Immature natural killer cell (primary cell): Measurements from ENCODE around the gene PRTFDC1. TPM values are rescaled to one million over a fixed set of nuclear protein-coding genes. Genes with fewer than 3 reads are reported as not detected.
"Not testable (repeated sequence)": the region's sequence is repeated elsewhere in the genome, so short reads cannot be mapped to it uniquely, and the experiment has no call there.

Source experiments
- DNase-seq, 3 donors: peaks; one replicate each; pipeline ENCODE4 v3.0.0; 2022; ENCODE audit warnings: mixed read lengths in 1 of 3
- H3K27ac Mint-ChIP-seq, 6 donors: one replicate each; pipeline ENCODE4 v1.8.0; 2020; ENCODE audit warnings: mixed read lengths in 6 of 6, mild to moderate bottlenecking in 5 of 6, inconsistent platforms in 4 of 6, moderate library complexity in 3 of 6
- H3K27me3 Mint-ChIP-seq, 3 donors: one replicate each; pipeline ENCODE4 v1.8.0; 2020 to 2021; ENCODE audit warnings: low read depth in 3 of 3, mild to moderate bottlenecking in 3 of 3, mixed read lengths in 3 of 3, moderate library complexity in 3 of 3, inconsistent platforms in 1 of 3
- H3K36me3 Mint-ChIP-seq, 3 donors: one replicate each; pipeline ENCODE4 v1.8.0; 2020; ENCODE audit warnings: mixed read lengths in 3 of 3, inconsistent platforms in 2 of 3, mild to moderate bottlenecking in 2 of 3
- H3K4me1 Mint-ChIP-seq, 2 donors: one replicate each; pipeline ENCODE4 v1.8.0; 2020; ENCODE audit warnings: inconsistent platforms in 2 of 2, mild to moderate bottlenecking in 2 of 2, mixed read lengths in 2 of 2, moderate library complexity in 1 of 2
- H3K4me3 Mint-ChIP-seq, 5 donors: one replicate each; pipeline ENCODE4 v1.8.0; 2020; ENCODE audit warnings: mild to moderate bottlenecking in 5 of 5, mixed read lengths in 5 of 5, inconsistent platforms in 3 of 5, moderate library complexity in 3 of 5
- H3K9me3 Mint-ChIP-seq, 6 donors: one replicate each; pipeline ENCODE4 v1.8.0; 2020; ENCODE audit warnings: mild to moderate bottlenecking in 6 of 6, mixed read lengths in 6 of 6, inconsistent platforms in 4 of 6, moderate library complexity in 3 of 6
- polyA plus RNA-seq, 3 donors: library from polyadenylated mRNA; unstranded; fragments of 300-500 nt; fragmentation: Illumina TruSeq; gene quantifications; one replicate each; pipeline ENCODE4 v1.2.3, GENCODE V29; 2021

The PRTFDC1 gene
- polyA plus RNA-seq, 3 donors from 2014 or later, result 0.40 to 1.3 TPM; not detected in 1

- H3K4me3 Mint-ChIP-seq, result no peak overlapping the region
- H3K4me1 Mint-ChIP-seq, result no peaks in the 10 kb centered on the region
- no peaks in the 10 kb centered on the region for H3K9me3 Mint-ChIP-seq
- no peak for DNase-seq
- peaks cover 0 to 5% (median 2%) of the 10 kb centered on the region in 3 donors for H3K27me3 Mint-ChIP-seq
- H3K27ac Mint-ChIP-seq, result no peak overlapping the region
- H3K36me3 Mint-ChIP-seq, result peaks cover 0 to 6% (median 5%) of the 10 kb centered on the region in 3 donors
Observed at GRCh38 chr10:24981161-24981710, 28.8 kb upstream of the PRTFDC1 start.

GRCh38 chr10:24979685-24980084, 27.3 kb upstream of the PRTFDC1 start:
- Mint-ChIP-seq H3K27me3 (peaks cover 0 to 7% (median 2%) of the 10 kb centered on the region in 3 donors), H3K9me3 (no peaks in the 10 kb centered on the region), H3K27ac (no peak overlapping the region), H3K4me3 (no peak overlapping the region), H3K4me1 (no peaks in the 10 kb centered on the region), H3K36me3 (peaks cover 0 to 6% (median 5%) of the 10 kb centered on the region in 3 donors)
- DNase-seq, result no peak

- Mint-ChIP-seq H3K27ac (no peak overlapping the region), H3K27me3 (peaks cover 0 to 4% (median 0%) of the 10 kb centered on the region in 3 donors), H3K4me1 (no peaks in the 10 kb centered on the region), H3K9me3 (no peaks in the 10 kb centered on the region), H3K4me3 (no peak overlapping the region), H3K36me3 (peaks cover 0 to 4% (median 1%) of the 10 kb centered on the region in 3 donors)
- no peak for DNase-seq
Observed at GRCh38 chr10:24974976-24975375, 22.6 kb upstream of the PRTFDC1 start.

- Mint-ChIP-seq H3K4me1 (no peaks in the 10 kb centered on the region), H3K27me3 (peaks cover 0 to 2% (median 0%) of the 10 kb centered on the region in 3 donors), H3K36me3 (peaks cover 0 to 4% (median 0%) of the 10 kb centered on the region in 3 donors), H3K4me3 (no peak overlapping the region), H3K27ac (no peak overlapping the region), H3K9me3 (no peaks in the 10 kb centered on the region)
- DNase-seq, result no peak
Observed at GRCh38 chr10:24973163-24973562, 20.8 kb upstream of the PRTFDC1 start.

- Mint-ChIP-seq H3K36me3 (peaks cover 0 to 4% (median 0%) of the 10 kb centered on the region in 3 donors), H3K27ac (no peak overlapping the region), H3K4me3 (no peak overlapping the region), H3K4me1 (no peaks in the 10 kb centered on the region), H3K27me3 (peaks cover 0 to 2% (median 2%) of the 10 kb centered on the region in 3 donors), H3K9me3 (no peaks in the 10 kb centered on the region)
- no peak for DNase-seq
Observed at GRCh38 chr10:24971374-24971773, 19.0 kb upstream of the PRTFDC1 start.

- Mint-ChIP-seq H3K36me3 (peaks cover 0 to 4% (median 3%) of the 10 kb centered on the region in 3 donors), H3K27me3 (peaks cover 0 to 2% (median 0%) of the 10 kb centered on the region in 3 donors), H3K27ac (no peak overlapping the region)
Observed at GRCh38 chr10:24969841-24970281, 17.5 kb upstream of the PRTFDC1 start.

GRCh38 chr10:24968951-24969350, 16.5 kb upstream of the PRTFDC1 start:
- DNase-seq, result not testable (repeated sequence)

More at GRCh38 chr10:24969841-24970281, 17.5 kb upstream of the PRTFDC1 start:
- no peak for DNase-seq
- Mint-ChIP-seq H3K4me3 (no peak overlapping the region), H3K4me1 (no peaks in the 10 kb centered on the region), H3K9me3 (no peaks in the 10 kb centered on the region)

GRCh38 chr10:24968349-24968748, 15.9 kb upstream of the PRTFDC1 start:
- Mint-ChIP-seq H3K27me3 (peaks cover 0 to 2% (median 0%) of the 10 kb centered on the region in 3 donors), H3K9me3 (no peaks in the 10 kb centered on the region), H3K4me1 (no peaks in the 10 kb centered on the region)

More at GRCh38 chr10:24968951-24969350, 16.5 kb upstream of the PRTFDC1 start:
- H3K9me3 Mint-ChIP-seq, H3K4me1 Mint-ChIP-seq, H3K27me3 Mint-ChIP-seq, H3K27ac Mint-ChIP-seq, H3K4me3 Mint-ChIP-seq, H3K36me3 Mint-ChIP-seq: not testable (repeated sequence)

GRCh38 chr10:24966962-24967481, 14.6 kb upstream of the PRTFDC1 start:
- no peak overlapping the region for H3K4me3 Mint-ChIP-seq

More at GRCh38 chr10:24968349-24968748, 15.9 kb upstream of the PRTFDC1 start:
- Mint-ChIP-seq H3K4me3 (no peak overlapping the region), H3K27ac (no peak overlapping the region), H3K36me3 (peaks cover 0 to 4% (median 3%) of the 10 kb centered on the region in 3 donors)
- DNase-seq, result no peak

GRCh38 chr10:24965051-24965450, 12.6 kb upstream of the PRTFDC1 start:
- H3K4me3 Mint-ChIP-seq, result no peak overlapping the region
- peaks cover 0 to 3% (median 0%) of the 10 kb centered on the region in 3 donors for H3K36me3 Mint-ChIP-seq
- no peaks in the 10 kb centered on the region for H3K4me1 Mint-ChIP-seq
- H3K27me3 Mint-ChIP-seq, result peaks cover 0 to 2% (median 0%) of the 10 kb centered on the region in 3 donors
- no peak overlapping the region for H3K27ac Mint-ChIP-seq
- H3K9me3 Mint-ChIP-seq, result no peaks in the 10 kb centered on the region
- no peak for DNase-seq

More at GRCh38 chr10:24966962-24967481, 14.6 kb upstream of the PRTFDC1 start:
- H3K9me3 Mint-ChIP-seq, result no peaks in the 10 kb centered on the region
- H3K4me1 Mint-ChIP-seq, result no peaks in the 10 kb centered on the region
- H3K27ac Mint-ChIP-seq, result no peak overlapping the region
- H3K27me3 Mint-ChIP-seq, result peaks cover 0 to 2% (median 0%) of the 10 kb centered on the region in 3 donors
- peaks cover 0 to 4% (median 3%) of the 10 kb centered on the region in 3 donors for H3K36me3 Mint-ChIP-seq
- no peak for DNase-seq

GRCh38 chr10:24963521-24964041, 11.2 kb upstream of the PRTFDC1 start:
- Mint-ChIP-seq H3K27ac (no peak overlapping the region), H3K4me3 (no peak overlapping the region)
- no peak for DNase-seq

GRCh38 chr10:24962995-24963394, 10.6 kb upstream of the PRTFDC1 start:
- Mint-ChIP-seq H3K27me3 (peaks cover 0 to 3% (median 0%) of the 10 kb centered on the region in 3 donors), H3K27ac (no peak overlapping the region), H3K9me3 (no peaks in the 10 kb centered on the region), H3K36me3 (peaks cover 0 to 3% (median 0%) of the 10 kb centered on the region in 3 donors), H3K4me1 (no peaks in the 10 kb centered on the region), H3K4me3 (no peak overlapping the region)
- DNase-seq, result no peak

More at GRCh38 chr10:24963521-24964041, 11.2 kb upstream of the PRTFDC1 start:
- no peaks in the 10 kb centered on the region for H3K9me3 Mint-ChIP-seq
- no peaks in the 10 kb centered on the region for H3K4me1 Mint-ChIP-seq
- peaks cover 0 to 3% (median 0%) of the 10 kb centered on the region in 3 donors for H3K36me3 Mint-ChIP-seq
- H3K27me3 Mint-ChIP-seq, result peaks cover 0 to 3% (median 0%) of the 10 kb centered on the region in 3 donors

- Mint-ChIP-seq H3K9me3 (no peaks in the 10 kb centered on the region), H3K4me3 (no peak overlapping the region), H3K36me3 (peaks cover 0 to 3% (median 3%) of the 10 kb centered on the region in 3 donors), H3K27ac (no peak overlapping the region), H3K4me1 (no peaks in the 10 kb centered on the region), H3K27me3 (peaks cover 0 to 1% (median 0%) of the 10 kb centered on the region in 3 donors)
- DNase-seq, result no peak
Observed at GRCh38 chr10:24961582-24961981, 9.2 kb upstream of the PRTFDC1 start.

- H3K4me1 Mint-ChIP-seq, result no peaks in the 10 kb centered on the region
- H3K4me3 Mint-ChIP-seq, result no peak overlapping the region
- H3K9me3 Mint-ChIP-seq, result no peaks in the 10 kb centered on the region
- H3K27me3 Mint-ChIP-seq, result peaks cover 0 to 1% (median 0%) of the 10 kb centered on the region in 3 donors
- H3K27ac Mint-ChIP-seq, result no peak overlapping the region
- peaks cover 0 to 3% (median 0%) of the 10 kb centered on the region in 3 donors for H3K36me3 Mint-ChIP-seq
- no peak for DNase-seq
Observed at GRCh38 chr10:24959382-24959730, 7.0 kb upstream of the PRTFDC1 start.
